ENCODE measurements around the gene FRY. TPM values are rescaled to one million over a fixed set of nuclear protein-coding genes. Genes with fewer than 3 reads are reported as not detected.

FRY gene
- total RNA-seq, 1 donor from 2014 or later = 4.5 TPM

DNA sequence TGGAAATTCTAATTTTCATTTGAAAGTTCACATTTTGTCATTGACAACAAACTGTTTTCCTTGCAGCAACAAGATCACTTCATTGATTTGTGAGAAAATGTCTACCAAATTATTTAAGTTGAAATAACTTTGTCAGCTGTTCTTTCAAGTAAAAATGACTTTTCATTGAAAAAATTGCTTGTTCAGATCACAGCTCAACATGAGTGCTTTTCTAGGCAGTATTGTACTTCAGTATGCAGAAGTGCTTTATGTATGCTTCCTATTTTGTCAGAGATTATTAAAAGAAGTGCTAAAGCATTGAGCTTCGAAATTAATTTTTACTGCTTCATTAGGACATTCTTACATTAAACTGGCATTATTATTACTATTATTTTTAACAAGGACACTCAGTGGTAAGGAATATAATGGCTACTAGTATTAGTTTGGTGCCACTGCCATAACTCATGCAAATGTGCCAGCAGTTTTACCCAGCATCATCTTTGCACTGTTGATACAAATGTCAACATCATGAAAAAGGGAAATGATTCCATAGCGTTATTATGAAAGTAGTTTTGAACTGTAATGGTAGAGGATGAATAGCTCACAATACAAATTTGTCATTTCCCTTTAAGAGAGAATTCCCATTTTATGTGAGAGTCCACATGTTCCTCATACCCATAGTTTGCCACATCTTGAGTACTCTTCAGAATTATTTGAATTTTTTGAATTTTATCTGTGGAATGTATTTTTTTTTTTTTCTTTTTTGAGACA lies 286.3 kb downstream of the FRY start:
- Mint-ChIP-seq H3K27me3 (ENCODE audit: unreplicated experiment) (peaks cover 2% of the 10 kb centered on the region), H3K4me1 (ENCODE audit: unreplicated experiment) (peaks cover 2% of the 10 kb centered on the region), H3K9me3 (ENCODE audit: unreplicated experiment) (no peaks in the 10 kb centered on the region), H3K4me3 (ENCODE audit: unreplicated experiment) (no peak overlapping the region), H3K27ac (ENCODE audit: unreplicated experiment) (no peak overlapping the region), H3K36me3 (ENCODE audit: low read depth, unreplicated experiment) (no peaks in the 10 kb centered on the region)
- no peak for DNase-seq (ENCODE audit: low spot score)
- TF ChIP-seq, protein P1, sequence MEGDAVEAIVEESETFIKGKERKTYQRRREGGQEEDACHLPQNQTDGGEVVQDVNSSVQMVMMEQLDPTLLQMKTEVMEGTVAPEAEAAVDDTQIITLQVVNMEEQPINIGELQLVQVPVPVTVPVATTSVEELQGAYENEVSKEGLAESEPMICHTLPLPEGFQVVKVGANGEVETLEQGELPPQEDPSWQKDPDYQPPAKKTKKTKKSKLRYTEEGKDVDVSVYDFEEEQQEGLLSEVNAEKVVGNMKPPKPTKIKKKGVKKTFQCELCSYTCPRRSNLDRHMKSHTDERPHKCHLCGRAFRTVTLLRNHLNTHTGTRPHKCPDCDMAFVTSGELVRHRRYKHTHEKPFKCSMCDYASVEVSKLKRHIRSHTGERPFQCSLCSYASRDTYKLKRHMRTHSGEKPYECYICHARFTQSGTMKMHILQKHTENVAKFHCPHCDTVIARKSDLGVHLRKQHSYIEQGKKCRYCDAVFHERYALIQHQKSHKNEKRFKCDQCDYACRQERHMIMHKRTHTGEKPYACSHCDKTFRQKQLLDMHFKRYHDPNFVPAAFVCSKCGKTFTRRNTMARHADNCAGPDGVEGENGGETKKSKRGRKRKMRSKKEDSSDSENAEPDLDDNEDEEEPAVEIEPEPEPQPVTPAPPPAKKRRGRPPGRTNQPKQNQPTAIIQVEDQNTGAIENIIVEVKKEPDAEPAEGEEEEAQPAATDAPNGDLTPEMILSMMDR (IDR thresholded peaks at IDR 0.05; ENCODE audit: unreplicated experiment) = no peak

- H3K36me3 Mint-ChIP-seq (ENCODE audit: low read depth, unreplicated experiment) = no peaks in the 10 kb centered on the region
Measured at GRCh38 chr13:32320528-32320927, 289.0 kb downstream of the FRY start.

GRCh38 chr13:32323912-32324311 lies 292.3 kb downstream of the FRY start:
- TF ChIP-seq, protein P1 (IDR thresholded peaks at IDR 0.05; ENCODE audit: unreplicated experiment) = no peak
- no peak for DNase-seq (ENCODE audit: low spot score)

More at GRCh38 chr13:32320528-32320927, 289.0 kb downstream of the FRY start:
- Mint-ChIP-seq H3K27ac (ENCODE audit: unreplicated experiment) (no peak overlapping the region), H3K27me3 (ENCODE audit: unreplicated experiment) (no peaks in the 10 kb centered on the region), H3K9me3 (ENCODE audit: unreplicated experiment) (no peaks in the 10 kb centered on the region), H3K4me1 (ENCODE audit: unreplicated experiment) (no peaks in the 10 kb centered on the region), H3K4me3 (ENCODE audit: unreplicated experiment) (no peak overlapping the region)
- TF ChIP-seq, protein P1 (IDR thresholded peaks at IDR 0.05; ENCODE audit: unreplicated experiment) = no peak
- no peak for DNase-seq (ENCODE audit: low spot score)

GRCh38 chr13:32330441-32330840 lies 298.9 kb downstream of the FRY start:
- TF ChIP-seq, protein P1 (IDR thresholded peaks at IDR 0.05; ENCODE audit: unreplicated experiment) = no peak
- no peak overlapping the region for H3K27ac Mint-ChIP-seq (ENCODE audit: unreplicated experiment)
- no peaks in the 10 kb centered on the region for H3K4me1 Mint-ChIP-seq (ENCODE audit: unreplicated experiment)
- no peak for DNase-seq (ENCODE audit: low spot score)
- H3K4me3 Mint-ChIP-seq (ENCODE audit: unreplicated experiment) = no peak overlapping the region
- no peaks in the 10 kb centered on the region for H3K9me3 Mint-ChIP-seq (ENCODE audit: unreplicated experiment)
- no peaks in the 10 kb centered on the region for H3K27me3 Mint-ChIP-seq (ENCODE audit: unreplicated experiment)
- peaks cover 8% of the 10 kb centered on the region for H3K36me3 Mint-ChIP-seq (ENCODE audit: low read depth, unreplicated experiment)

More at GRCh38 chr13:32323912-32324311, 292.3 kb downstream of the FRY start:
- no peak overlapping the region for H3K4me3 Mint-ChIP-seq (ENCODE audit: unreplicated experiment)
- no peaks in the 10 kb centered on the region for H3K27me3 Mint-ChIP-seq (ENCODE audit: unreplicated experiment)
- no peaks in the 10 kb centered on the region for H3K9me3 Mint-ChIP-seq (ENCODE audit: unreplicated experiment)
- H3K36me3 Mint-ChIP-seq (ENCODE audit: low read depth, unreplicated experiment) = no peaks in the 10 kb centered on the region
- H3K4me1 Mint-ChIP-seq (ENCODE audit: unreplicated experiment) = no peaks in the 10 kb centered on the region
- no peak overlapping the region for H3K27ac Mint-ChIP-seq (ENCODE audit: unreplicated experiment)

DNA sequence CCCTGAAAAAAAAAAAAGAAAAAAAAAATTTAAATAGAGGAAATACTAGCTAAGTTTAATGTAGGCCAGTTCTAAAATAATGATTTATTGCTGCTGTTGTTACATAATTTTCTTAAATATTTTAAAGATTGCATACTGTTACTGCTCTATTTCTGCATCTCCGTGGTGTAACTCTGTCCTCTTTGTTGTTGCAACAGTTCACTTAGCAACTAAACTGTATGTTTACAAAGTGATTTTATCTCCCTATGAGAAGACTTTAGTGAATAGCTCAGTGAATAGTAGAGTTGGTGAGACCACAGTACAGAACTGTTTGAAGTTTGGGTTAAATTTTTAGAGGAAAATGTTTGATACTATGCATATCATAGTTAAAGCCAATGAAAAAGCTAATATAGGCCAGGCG lies 303.1 kb downstream of the FRY start:
- Mint-ChIP-seq H3K9me3 (ENCODE audit: unreplicated experiment) (no peaks in the 10 kb centered on the region), H3K4me1 (ENCODE audit: unreplicated experiment) (no peaks in the 10 kb centered on the region), H3K27me3 (ENCODE audit: unreplicated experiment) (no peaks in the 10 kb centered on the region), H3K36me3 (ENCODE audit: low read depth, unreplicated experiment) (peaks cover 11% of the 10 kb centered on the region), H3K27ac (ENCODE audit: unreplicated experiment) (peak overlapping the region; percentile 48), H3K4me3 (ENCODE audit: unreplicated experiment) (no peak overlapping the region)
- TF ChIP-seq, protein P1 (IDR thresholded peaks at IDR 0.05; ENCODE audit: unreplicated experiment) = no peak
- no peak for DNase-seq (ENCODE audit: low spot score)
